HG03457 (cell line): ENCODE data around the gene LGALS1.
A peak's percentile ranks its signal among the peaks of the same experiment; 100 is the strongest.

Source experiments
- ATAC-seq: cut with Tn5 transposase; IDR thresholded peaks from one replicate; pipeline ENCODE4 v1.9.1; 2021; ENCODE audit warnings: moderate number of reproducible peaks; ENCODE audit not compliant: unreplicated experiment

LGALS1 gene

GRCh38 chr22:37674951-37675929, at the start of gene LGALS1:
Gene LGALS1, plus strand, starts transcription at chr22:37675636. Its CDS starts 67 bp downstream, at chr22:37675703.
- peak; percentile 33 for ATAC-seq

DNA sequence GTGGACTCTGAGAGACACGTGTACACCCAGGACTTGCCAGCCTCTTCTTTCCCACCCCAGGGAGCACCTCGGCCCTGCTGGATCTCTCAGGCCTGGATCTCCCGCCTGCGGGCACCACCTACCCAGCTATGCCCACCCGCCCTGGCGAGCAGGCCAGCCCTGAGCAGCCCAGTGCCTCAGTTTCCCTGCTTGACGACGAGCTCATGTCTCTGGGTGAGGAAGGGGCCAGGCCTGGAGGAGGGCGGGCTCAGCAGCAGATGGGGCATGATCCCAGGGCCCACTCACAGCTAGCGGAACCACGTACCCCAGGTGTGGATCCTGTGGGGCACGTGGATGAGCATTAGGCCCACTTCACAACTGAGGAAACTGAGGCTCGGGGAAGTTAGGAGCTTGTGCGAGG, 49.7 kb upstream of the LGALS1 start:
- ATAC-seq = no peak

DNA sequence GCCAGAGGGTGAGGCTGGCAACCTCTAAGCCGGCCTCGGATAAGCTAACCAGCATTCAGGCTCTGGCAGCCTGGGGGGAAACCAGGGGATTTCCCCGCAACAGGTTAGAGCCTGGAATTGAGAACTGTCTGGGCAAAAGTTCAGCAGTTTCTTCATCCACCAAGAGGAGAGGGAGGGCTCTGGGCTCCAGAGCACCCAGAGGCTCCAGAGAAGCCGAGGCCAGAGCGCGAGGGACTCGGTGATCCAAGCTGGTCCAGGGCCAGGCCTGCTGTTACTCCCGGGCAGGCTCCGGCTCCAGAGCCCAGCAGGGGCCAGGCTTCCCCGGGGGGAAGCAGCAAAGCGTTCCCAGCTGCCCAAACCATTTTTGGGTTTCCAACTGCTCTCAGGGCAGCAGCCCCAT, 49.3 kb upstream of the LGALS1 start:
- ATAC-seq = no peak

- ATAC-seq = no peak
These were observed 48.8 kb upstream of the LGALS1 start for GRCh38 chr22:37626556-37627075.

DNA sequence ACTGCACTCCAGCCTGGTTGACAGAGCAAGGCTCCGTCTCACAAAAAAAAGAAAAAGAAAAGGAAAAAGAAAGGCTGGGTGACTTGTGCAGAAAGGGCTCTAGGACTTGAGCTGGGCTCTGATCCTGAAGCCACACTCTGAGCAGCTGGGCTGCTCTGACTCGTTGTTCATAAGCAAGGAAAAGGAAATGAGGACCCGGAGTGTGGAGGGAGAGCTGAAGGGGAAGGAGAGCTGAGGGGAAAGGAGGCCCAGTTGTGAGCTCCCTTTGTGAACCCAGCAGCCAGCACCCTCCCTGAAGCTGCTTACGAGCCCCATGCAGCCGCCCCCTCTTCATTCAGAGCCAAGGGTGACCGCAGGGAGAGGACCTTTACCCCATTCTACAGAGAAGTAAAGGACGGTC, 48.3 kb upstream of the LGALS1 start:
- no peak for ATAC-seq

DNA sequence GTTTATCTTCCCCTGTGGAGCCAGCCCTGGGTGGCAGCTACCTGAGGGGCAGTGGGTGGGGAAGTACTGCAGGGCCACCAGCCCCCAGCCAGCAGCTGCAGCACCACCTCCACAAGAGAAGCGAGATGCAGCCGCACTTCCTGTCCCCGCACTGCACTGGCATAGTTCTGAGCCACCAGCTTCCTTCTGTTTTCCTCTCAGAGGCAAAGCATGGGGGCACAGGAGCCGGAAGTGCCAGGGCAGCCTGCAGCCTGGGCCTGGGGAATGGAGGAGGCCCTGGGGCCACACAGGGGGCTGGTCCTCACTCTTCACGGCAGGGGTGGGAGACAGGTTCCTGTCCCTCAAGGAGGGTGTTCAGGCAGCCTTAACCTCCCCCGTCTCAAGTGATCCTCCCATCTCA, 47.9 kb upstream of the LGALS1 start:
- ATAC-seq = no peak

GRCh38 chr22:37628830-37629229, 46.6 kb upstream of the LGALS1 start:
- ATAC-seq = no peak

DNA sequence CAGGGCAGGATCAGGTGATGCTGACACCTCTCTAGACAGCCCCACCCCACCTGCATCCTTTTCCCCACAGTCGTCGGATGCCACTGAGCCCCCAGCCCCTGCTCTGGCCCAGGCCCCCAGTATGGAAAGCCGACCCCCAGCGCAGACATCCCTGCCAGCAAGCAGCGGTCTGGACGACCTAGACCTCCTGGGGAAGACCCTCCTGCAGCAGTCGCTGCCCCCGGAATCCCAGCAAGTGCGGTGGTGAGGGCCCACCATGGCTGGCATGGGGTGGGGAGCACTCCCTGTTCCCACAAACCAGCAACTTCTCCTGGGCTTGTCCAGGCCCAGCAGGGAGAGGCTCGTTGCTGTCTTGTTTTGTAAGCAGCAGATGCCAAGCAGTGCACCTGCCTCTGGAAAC, 45.5 kb upstream of the LGALS1 start:
- no peak for ATAC-seq

GRCh38 chr22:37630839-37631435, 44.5 kb upstream of the LGALS1 start:
- no peak for ATAC-seq

DNA sequence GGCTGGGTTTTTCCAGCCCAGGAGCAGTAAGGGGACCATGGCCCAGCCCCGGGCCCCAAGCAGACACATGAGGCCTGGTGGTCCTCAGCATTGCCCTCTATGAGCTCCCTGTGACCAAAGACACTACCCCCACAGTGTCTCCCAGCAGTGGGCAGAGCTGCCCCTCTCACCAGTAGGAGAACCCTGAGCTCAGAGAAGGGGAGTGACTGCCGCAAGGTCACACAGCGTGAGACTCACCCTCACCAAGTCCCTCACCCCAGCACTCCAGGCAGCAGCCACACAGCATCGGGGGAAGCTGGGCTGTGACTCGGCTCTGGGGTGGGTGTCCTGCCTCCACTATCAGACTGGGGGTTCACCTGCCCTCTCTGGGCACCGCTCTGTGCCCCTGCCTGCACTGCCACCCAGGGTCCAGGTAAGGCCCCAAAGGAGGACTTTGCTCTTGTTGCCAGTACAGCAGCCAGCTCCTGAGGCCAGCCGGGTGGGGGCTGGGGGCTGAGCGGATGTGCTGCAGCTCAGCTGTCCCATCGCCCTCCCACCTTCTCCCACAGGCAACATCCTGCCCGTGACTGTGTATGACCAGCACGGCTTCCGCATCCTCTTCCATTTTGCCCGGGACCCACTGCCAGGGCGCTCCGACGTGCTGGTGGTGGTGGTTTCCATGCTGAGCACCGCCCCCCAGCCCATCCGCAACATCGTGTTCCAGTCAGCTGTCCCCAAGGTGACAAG, 43.8 kb upstream of the LGALS1 start:
- ATAC-seq = no peak

DNA sequence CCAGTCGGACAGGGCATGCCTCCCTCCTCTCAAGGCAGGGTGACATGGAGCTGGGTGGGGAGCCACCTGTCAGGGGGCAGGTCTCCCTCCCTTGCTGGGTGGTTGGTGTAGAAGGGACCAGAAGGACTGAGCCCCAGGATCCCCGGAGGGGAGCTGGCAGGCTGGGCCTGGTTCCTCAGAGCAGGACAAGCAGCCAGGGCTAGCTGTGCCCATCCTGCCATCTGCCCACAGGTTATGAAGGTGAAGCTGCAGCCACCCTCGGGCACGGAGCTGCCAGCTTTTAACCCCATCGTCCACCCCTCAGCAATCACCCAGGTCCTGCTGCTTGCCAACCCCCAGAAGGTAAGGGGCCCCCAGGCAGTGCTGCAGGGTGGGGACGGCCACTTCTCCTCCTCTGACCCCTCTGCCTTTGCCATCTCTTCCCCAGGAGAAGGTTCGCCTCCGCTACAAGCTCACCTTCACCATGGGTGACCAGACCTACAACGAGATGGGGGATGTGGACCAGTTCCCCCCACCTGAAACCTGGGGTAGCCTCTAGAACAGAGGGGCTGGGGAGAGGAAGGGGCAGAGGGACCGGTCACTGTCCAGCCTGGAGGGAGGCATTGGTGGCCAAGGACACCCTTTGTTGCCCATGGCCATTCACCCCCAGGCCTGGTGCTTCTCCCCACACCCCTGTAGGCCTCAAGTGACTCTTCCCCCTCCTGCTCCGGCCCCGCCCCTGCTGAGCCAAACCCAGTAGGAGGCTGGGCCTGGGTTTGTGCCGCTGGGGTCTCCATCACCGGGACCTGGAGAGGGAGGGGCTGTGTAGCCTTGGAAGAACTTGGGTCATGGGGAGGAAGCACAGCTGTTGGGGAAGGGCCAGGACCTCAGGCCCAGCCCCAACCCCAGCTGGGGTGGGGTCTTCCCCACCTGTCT, 43.0 kb upstream of the LGALS1 start:
- no peak for ATAC-seq

DNA sequence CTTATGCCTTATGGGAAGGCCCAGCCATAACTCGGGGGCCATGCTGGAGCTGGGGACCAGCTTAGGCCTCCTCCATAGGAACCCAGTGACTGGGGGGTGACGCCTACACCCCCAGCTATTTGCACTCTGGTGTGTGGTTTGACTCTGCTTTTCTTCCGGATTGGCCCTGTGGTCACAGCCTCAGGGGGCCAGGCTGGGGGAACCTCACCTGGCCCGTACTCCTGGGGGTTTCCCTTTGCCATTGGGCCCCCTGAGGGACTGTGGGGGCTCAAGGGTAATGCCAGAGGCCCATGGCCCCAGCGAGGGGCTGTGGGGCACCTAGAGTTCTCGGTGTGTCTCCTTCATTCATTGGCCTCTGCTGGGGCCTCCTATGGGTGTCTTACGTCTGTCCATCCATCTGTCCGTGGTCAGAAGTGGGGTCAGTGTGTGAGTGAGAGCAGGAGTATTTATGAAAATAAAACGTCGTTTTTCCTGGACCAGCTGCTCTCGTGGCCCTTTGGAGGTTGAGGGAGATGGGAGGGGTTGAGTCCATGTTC, 42.3 kb upstream of the LGALS1 start:
- peak; percentile 39 for ATAC-seq

DNA sequence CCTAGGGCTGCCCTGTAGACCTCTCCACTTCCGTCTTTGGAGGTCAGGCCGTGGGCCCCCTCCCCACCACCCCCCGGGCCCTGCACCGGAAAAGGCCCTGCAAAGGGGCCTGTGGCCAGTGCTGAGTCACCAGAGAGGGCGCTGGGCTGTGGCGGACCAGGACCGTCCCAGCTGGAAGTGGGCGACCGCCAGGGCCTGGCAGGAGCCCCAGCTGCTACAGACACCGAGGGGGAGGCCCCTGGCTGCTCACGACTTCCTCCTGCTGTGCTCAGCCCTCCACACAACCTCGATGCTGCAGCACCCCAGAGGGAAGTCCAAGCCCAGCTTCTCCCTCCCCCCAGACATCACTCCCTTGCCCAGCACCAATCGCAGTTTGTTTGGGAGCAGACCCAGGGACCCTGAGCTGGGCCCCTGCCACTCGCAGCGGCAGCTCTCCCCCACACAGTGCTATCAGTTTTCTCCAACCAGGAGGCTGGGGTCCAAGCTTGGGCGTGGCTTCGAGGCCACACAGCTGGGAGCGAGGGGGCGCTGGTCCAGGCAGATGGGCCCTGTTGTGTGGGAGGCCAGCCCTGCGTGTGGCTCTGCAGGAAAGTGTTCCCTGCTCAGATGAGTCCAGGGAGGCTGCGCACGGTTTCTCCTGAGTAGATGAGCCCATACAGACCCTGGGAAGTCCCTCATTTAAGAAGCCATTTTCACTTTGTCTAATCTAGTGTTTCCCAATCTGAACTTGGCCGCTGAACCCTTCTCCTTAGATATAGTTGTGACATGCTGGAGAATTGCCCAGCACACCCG, 41.6 kb upstream of the LGALS1 start:
- peak; percentile 37 for ATAC-seq

GRCh38 chr22:37634417-37634924, 41.0 kb upstream of the LGALS1 start:
- no peak for ATAC-seq

GRCh38 chr22:37635157-37635556, 40.3 kb upstream of the LGALS1 start:
- ATAC-seq = no peak

GRCh38 chr22:37636186-37636948, 39.1 kb upstream of the LGALS1 start:
- ATAC-seq = no peak

DNA sequence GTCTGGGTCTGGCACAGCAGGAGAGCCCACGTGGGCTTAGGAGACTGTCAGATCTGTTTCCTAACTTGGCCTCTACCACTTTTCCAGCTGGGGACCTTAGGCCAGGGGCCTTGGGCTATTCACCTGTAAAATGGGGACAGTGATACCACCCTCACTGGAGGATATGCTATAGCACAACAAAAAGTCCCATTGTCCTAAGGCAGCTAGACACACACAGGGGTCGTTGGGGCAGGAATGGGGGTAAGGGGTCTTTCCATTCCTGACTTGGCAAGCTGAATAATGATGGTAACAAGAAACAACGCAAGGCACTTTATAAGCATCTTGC, 38.5 kb upstream of the LGALS1 start:
- ATAC-seq = no peak

DNA sequence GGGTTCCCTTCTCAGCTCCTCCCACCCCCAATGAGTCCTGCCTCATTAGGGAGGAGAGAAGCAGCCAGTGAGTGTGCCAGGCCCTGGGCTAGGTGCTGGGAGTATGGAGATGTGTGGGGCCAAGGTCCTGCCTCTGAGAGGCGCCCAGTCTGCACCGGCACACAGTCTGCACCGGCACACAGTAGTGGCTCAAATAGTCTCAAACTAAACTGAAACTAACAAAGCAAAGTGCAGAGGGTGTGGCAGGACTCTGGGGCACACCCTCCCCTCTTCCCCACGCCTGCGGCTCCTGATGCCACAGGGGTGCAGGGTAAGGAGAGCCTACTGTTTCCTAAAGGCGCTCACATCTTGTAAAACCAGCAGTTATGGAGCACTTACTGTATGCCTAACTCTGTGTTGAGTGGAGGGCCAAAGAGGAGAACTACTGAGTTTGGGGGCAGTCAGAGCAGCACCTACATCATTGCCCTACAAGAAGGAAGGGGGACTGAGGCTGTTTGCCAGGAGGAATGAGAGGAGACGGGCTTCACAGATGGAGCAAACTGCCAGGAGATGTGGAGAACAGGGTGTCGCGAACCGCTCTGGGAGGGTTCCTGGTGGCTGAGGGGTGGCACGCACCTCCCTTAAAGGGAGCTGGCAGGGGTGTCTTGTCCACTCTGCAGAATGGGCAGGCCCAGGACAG, 36.9 kb upstream of the LGALS1 start:
- ATAC-seq = no peak
